CD4-positive, alpha-beta T cell treated with Interleukin-17A for 1 hour (primary cell): ENCODE data around the gene VEGFD.
A peak's percentile ranks its signal among the peaks of the same experiment; 100 is the strongest.

Source experiments
- DNase-seq: peaks from one replicate; pipeline ENCODE4 v3.0.0-alpha.2; 2020

The VEGFD gene

GRCh38 chrX:15299941-15300851 lies 84.0 kb downstream of the VEGFD start:
- DNase-seq, result peak; percentile 2

GRCh38 chrX:15298780-15299179 lies 85.4 kb downstream of the VEGFD start:
- no peak for DNase-seq

GRCh38 chrX:15298201-15298600 lies 86.0 kb downstream of the VEGFD start:
- DNase-seq, result no peak
